ENCODE data around the gene VPS45.

GRCh38 chr1:150164224-150164623, 96.6 kb downstream of the VPS45 start:
- TF ChIP-seq CTCF (optimal IDR thresholded peaks at IDR 0.05 in 1 of 3, IDR thresholded peaks at IDR 0.05 in 1 of 3, conservative IDR thresholded peaks at IDR 0.05 in 1 of 3; ENCODE audit: extremely low read depth in 1 of 3, insufficient read depth in 2 of 3, low read length in 3 of 3), result no peak
- TF ChIP-seq EZH2 (IDR thresholded peaks at IDR 0.05; ENCODE audit: low read length), result no peak
